GM23248 (cell line): Measurements from ENCODE around the gene IBA57. TPM values are rescaled to one million over a fixed set of nuclear protein-coding genes. Genes with fewer than 3 reads are reported as not detected.
A peak's percentile ranks its signal among the peaks of the same experiment; 100 is the strongest.

ENCODE experiments used
- DNase-seq: peaks from one replicate; pipeline ENCODE4 v3.0.0-alpha.2; 2015
- H2AFZ ChIP-seq: fragments of 200-600 bp; sonication (generic); 2 replicates; pipeline ENCODE4 v1.6.1; 2016; ENCODE audit warnings: antibody characterized with exemption
- H3F3A ChIP-seq: fragments of 200-600 bp; sonication (generic); 2 replicates; pipeline ENCODE4 v1.6.1; 2016; ENCODE audit warnings: mild to moderate bottlenecking, antibody characterized with exemption, mixed run types; ENCODE audit not compliant: insufficient read depth
- H3K27ac ChIP-seq: fragments of 200-600 bp; sonication (generic); 2 replicates; pipeline ENCODE4 v1.5.1; 2016; ENCODE audit warnings: mild to moderate bottlenecking
- H3K27me3 ChIP-seq: fragments of 200-600 bp; sonication (generic); replicated peaks from 2 replicates; pipeline ENCODE4 v1.6.1; 2016; ENCODE audit warnings: mild to moderate bottlenecking; ENCODE audit not compliant: insufficient read depth
- H3K36me3 ChIP-seq: fragments of 200-600 bp; sonication (generic); 2 replicates; pipeline ENCODE4 v1.6.1; 2016; ENCODE audit warnings: low read depth, mild to moderate bottlenecking
- H3K4me1 ChIP-seq: fragments of 200-600 bp; sonication (generic); 2 replicates; pipeline ENCODE4 v1.6.1; 2016; ENCODE audit warnings: mild to moderate bottlenecking; ENCODE audit not compliant: insufficient read depth
- H3K4me2 ChIP-seq: fragments of 200-600 bp; sonication (generic); one replicate; pipeline ENCODE4 v1.6.1; 2016; ENCODE audit warnings: mild to moderate bottlenecking; ENCODE audit not compliant: unreplicated experiment
- H3K4me3 ChIP-seq: fragments of 200-600 bp; sonication (generic); 2 replicates; pipeline ENCODE4 v1.5.1; 2016; ENCODE audit warnings: mild to moderate bottlenecking
- H3K79me2 ChIP-seq: fragments of 200-600 bp; sonication (generic); 2 replicates; pipeline ENCODE4 v1.6.1; 2016; ENCODE audit warnings: mild to moderate bottlenecking; ENCODE audit not compliant: insufficient read depth
- H3K9ac ChIP-seq: fragments of 200-600 bp; sonication (generic); 2 replicates; pipeline ENCODE4 v1.6.1; 2016; ENCODE audit warnings: mild to moderate bottlenecking
- H3K9me2 ChIP-seq: fragments of 200-600 bp; sonication (generic); 2 replicates; pipeline ENCODE4 v1.6.1; 2016; ENCODE audit warnings: mixed run types, mild to moderate bottlenecking, moderate library complexity; ENCODE audit not compliant: insufficient read depth
- H3K9me3 ChIP-seq: fragments of 200-600 bp; sonication (generic); one replicate; pipeline ENCODE4 v1.6.1; 2017; ENCODE audit warnings: low read depth
- H4K20me1 ChIP-seq: fragments of 200-600 bp; sonication (generic); 2 replicates; pipeline ENCODE4 v1.6.0; 2016; ENCODE audit not compliant: insufficient read depth
- EZH2 ChIP-seq: fragments of 200-600 bp; sonication (generic); IDR thresholded peaks from 2 replicates; pipeline ENCODE4 v1.6.1; 2018; ENCODE audit warnings: antibody characterized with exemption, mild to moderate bottlenecking; ENCODE audit not compliant: insufficient read depth, poor library complexity, severe bottlenecking
- EZH2phosphoT487 ChIP-seq: fragments of 200-600 bp; sonication (generic); IDR thresholded peaks from 2 replicates; pipeline ENCODE4 v1.6.1; 2018; ENCODE audit warnings: antibody characterized with exemption, moderate library complexity, mild to moderate bottlenecking, low read depth; ENCODE audit not compliant: insufficient read depth
- WGBS, 2 experiments: methylation state at CpG; one replicate each; pipeline ENCODE4 v1.1.6; 2015 to 2017; ENCODE audit warnings: low lambda C conversion rate in 2 of 2, low coverage in 1 of 2; ENCODE audit errors: missing lambda C conversion rate in 2 of 2; 5-methylcytosine and 5-hydroxymethylcytosine counted together
- in situ Hi-C: fragments of 300-500 bp; cut with MboI; formaldehyde crosslinking; loops from 2 replicates; pipeline ENCODE4 v1.15.0; 2020
- polyA plus RNA-seq: library from polyadenylated mRNA; unstranded; fragments of >200 nt; fragmentation: Nextera tagmentation; extraction: Ambion mirVana; gene quantifications from 2 replicates; pipeline ENCODE4 v1.2.1, GENCODE V29; 2016
- total RNA-seq: library from RNA; depleted of rRNA; stranded (reverse); fragments of >200 nt; shearing (Covaris generic); gene quantifications from 2 replicates; pipeline ENCODE4 v1.2.3, GENCODE V29; 2014

Gene IBA57
- total and polyA plus RNA-seq, 2 experiments from 2014 or later, result 2.0 to 2.9 TPM

DNA sequence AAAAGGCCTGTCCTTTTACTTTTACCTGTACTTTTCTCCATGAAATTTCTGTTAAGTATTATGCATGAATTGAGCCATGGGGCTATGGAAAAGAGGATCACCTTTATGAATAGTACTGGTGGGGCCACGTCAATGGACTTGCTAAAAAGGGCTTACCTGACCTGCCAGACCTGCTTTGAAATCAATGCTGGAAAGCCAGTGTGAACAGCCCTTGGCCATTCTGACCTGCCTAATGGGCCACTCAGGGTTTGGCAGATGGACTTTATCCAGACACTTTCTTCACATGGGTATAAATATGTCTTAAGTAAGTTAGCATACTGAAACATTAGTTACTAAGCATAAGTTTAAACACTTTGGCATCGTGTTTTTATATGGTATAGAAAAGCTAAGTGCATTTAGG is 33.8 kb upstream of the IBA57 start:
- Histone ChIP-seq H3K36me3 (no peaks in the 10 kb centered on the region), H3K4me2 (no peak overlapping the region), H3K9me2 (no peaks in the 10 kb centered on the region), H2AFZ (no peak overlapping the region), H3K27ac (no peak overlapping the region), H3K9ac (no peak overlapping the region), H3K27me3 (peaks cover 39% of the 10 kb centered on the region), H3K79me2 (no peaks in the 10 kb centered on the region), H3K4me3 (no peak overlapping the region), H3K9me3 (no peaks in the 10 kb centered on the region), H3F3A (no peaks in the 10 kb centered on the region), H3K4me1 (no peaks in the 10 kb centered on the region), H4K20me1 (no peaks in the 10 kb centered on the region)
- in situ Hi-C loops, result no loop called here
- TF ChIP-seq EZH2, result no peak
- no peak for TF ChIP-seq EZH2phosphoT487
- 51 to 67% methylated on average over 2 of the region's 2 CpGs for WGBS, 2 experiments
- no peak for DNase-seq

DNA sequence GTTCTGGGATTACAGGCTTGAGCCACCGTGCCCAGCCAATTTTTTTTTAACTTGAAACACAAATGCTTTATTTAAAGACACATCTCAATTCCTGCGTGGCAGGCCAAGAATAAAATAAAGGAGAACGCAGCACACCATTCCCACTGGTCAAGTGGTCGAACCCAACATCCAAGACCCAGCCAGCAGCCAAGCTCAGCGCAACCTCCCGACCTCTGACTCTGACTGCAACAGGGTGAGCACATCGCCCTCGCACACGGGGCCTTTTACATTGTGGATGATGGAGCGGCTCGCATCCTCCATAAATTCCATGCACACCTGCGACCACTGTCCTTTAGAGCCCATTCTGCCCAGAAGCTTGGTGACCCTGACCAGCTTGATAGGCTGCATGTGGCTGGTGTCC is 31.0 kb upstream of the IBA57 start:
- peaks cover 42% of the 10 kb centered on the region for H3K27me3 ChIP-seq
- H3K9me3 ChIP-seq, result no peaks in the 10 kb centered on the region
- no peaks in the 10 kb centered on the region for H4K20me1 ChIP-seq
- H3K4me2 ChIP-seq, result no peak overlapping the region
- in situ Hi-C loops, result no loop called here
- no peaks in the 10 kb centered on the region for H3K4me1 ChIP-seq
- no peaks in the 10 kb centered on the region for H3F3A ChIP-seq
- no peaks in the 10 kb centered on the region for H3K9me2 ChIP-seq
- DNase-seq, result no peak
- no peaks in the 10 kb centered on the region for H3K36me3 ChIP-seq
- no peaks in the 10 kb centered on the region for H3K79me2 ChIP-seq
- H3K27ac ChIP-seq, result no peak overlapping the region
- H2AFZ ChIP-seq, result no peak overlapping the region
- H3K4me3 ChIP-seq, result no peak overlapping the region
- TF ChIP-seq EZH2, result no peak
- no peak overlapping the region for H3K9ac ChIP-seq
- 52 to 53% methylated on average over 12 of the region's 12 CpGs for WGBS, 2 experiments

DNA sequence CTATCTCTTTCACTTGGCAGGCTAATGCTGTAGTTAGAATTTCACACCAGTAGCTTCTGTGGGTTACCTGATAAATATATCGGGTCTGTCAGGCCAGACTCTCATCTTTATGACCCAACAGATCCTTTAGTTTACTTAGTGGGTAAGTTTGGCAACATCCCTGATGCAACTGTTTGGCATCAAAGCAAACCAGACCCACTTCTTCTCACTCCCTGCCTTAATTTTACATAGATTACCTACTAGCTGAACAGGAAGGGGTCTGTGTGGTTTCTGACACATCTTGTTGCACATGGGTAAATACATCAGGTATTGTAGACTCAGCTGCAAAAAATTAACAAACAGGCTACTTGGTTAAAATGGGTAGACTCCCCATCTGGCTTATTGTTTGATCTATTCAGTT is 28.7 kb upstream of the IBA57 start:
- H3F3A ChIP-seq, result no peaks in the 10 kb centered on the region
- H3K9me3 ChIP-seq, result no peaks in the 10 kb centered on the region
- peaks cover 41% of the 10 kb centered on the region for H3K27me3 ChIP-seq
- in situ Hi-C loops, result no loop called here
- no peak for DNase-seq
- no peak for TF ChIP-seq EZH2
- no peak for TF ChIP-seq EZH2phosphoT487
- H3K27ac ChIP-seq, result no peak overlapping the region
- no peak overlapping the region for H2AFZ ChIP-seq
- H3K4me2 ChIP-seq, result no peak overlapping the region
- peaks cover 2% of the 10 kb centered on the region; the same call in 1 of the 2 replicates for H3K4me1 ChIP-seq
- H3K9me2 ChIP-seq, result no peaks in the 10 kb centered on the region
- H3K4me3 ChIP-seq, result no peak overlapping the region
- peaks cover 14% of the 10 kb centered on the region for H3K79me2 ChIP-seq
- no peaks in the 10 kb centered on the region for H3K36me3 ChIP-seq
- no peaks in the 10 kb centered on the region for H4K20me1 ChIP-seq
- no peak overlapping the region for H3K9ac ChIP-seq
- 3 to 7% methylated on average over 1 of the region's 1 CpG for WGBS, 2 experiments

DNA sequence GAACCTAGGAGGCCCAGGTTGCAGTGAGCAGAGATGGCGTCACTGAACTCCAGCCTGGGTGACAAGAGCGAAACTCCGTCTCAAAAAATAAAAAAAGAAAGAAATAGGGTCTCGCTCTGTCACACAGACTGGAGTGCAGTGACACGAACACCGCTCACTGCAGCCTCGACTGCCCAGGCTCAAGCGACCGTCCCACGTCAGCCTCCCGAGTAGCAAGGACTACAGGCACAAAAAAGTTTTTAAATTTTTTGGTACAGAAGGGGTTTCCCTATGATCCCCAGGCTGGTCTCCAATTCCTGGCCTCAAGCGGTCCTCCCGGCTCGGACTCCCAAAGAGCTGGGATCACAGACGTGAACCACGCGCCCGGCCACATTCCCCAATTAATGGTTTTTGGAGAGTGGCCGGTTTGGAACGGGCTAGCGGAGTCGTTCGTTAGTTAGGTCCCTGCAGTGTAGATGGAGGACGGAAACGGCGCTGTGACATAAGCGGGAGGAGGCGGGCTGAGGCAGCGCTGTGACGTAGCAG is 26.1 kb upstream of the IBA57 start:
- TF ChIP-seq EZH2 (no peak), EZH2phosphoT487 (no peak)
- H3K4me1 ChIP-seq, result peaks cover 19% of the 10 kb centered on the region
- peaks cover 22% of the 10 kb centered on the region; the same call in 1 of the 2 replicates for H3K27me3 ChIP-seq
- no peaks in the 10 kb centered on the region for H3K9me3 ChIP-seq
- no peak for DNase-seq
- peak overlapping the region; percentile 67 for H3K4me2 ChIP-seq
- peak overlapping the region; percentile 91 for H3K4me3 ChIP-seq
- H4K20me1 ChIP-seq, result peaks cover 19% of the 10 kb centered on the region; the same call in 1 of the 2 replicates
- H3K36me3 ChIP-seq, result no peaks in the 10 kb centered on the region
- H3K79me2 ChIP-seq, result peaks cover 40% of the 10 kb centered on the region
- H3K9me2 ChIP-seq, result no peaks in the 10 kb centered on the region
- H3K27ac ChIP-seq, result peak overlapping the region; percentile 93
- WGBS, 2 experiments, result 20 to 22% methylated on average over 30 of the region's 30 CpGs
- no peaks in the 10 kb centered on the region for H3F3A ChIP-seq
- H3K9ac ChIP-seq, result peak overlapping the region; percentile 96
- peak overlapping the region; percentile 92 for H2AFZ ChIP-seq
- in situ Hi-C loops, result no loop called here
